Muscle of back (tissue), 11 donors: Measurements from ENCODE around the gene TMEM220. TPM values are rescaled to one million over a fixed set of nuclear protein-coding genes. Genes with fewer than 3 reads are reported as not detected.

Experiments
- DNase-seq, 3 donors: peaks; one replicate each; pipeline versions ENCODE4 v3.0.0 to v3.0.0-alpha.2; 2013
- polyA plus RNA-seq, 10 donors: library from polyadenylated mRNA; unstranded; fragments of 120-200 nt; gene quantifications; one replicate each; pipeline ENCODE4 v1.2.1, GENCODE V29; 2013; ENCODE audit not compliant: insufficient read length in 10 of 10

The TMEM220 gene
- polyA plus RNA-seq, 10 donors = 5.3 to 13.1 (median 9.4) TPM

DNA sequence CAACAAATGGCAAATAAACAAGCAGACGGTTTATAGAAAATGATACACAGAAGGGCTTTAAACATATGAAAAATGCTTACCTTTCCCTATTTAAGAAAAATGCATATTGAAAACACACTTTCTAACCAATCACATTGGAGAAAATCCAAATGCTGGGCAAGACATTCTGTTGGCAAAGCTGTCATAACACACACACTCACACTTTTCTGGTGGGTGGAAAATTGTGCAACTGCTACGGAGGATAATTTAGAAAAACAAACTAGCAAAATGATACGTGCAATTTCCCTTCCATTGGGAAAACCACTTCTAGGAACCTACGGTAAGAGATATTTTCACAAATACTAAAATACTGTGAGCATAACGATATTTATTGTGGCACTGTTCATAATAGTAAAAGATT, 62.9 kb downstream of the TMEM220 start:
- no peak for DNase-seq

DNA sequence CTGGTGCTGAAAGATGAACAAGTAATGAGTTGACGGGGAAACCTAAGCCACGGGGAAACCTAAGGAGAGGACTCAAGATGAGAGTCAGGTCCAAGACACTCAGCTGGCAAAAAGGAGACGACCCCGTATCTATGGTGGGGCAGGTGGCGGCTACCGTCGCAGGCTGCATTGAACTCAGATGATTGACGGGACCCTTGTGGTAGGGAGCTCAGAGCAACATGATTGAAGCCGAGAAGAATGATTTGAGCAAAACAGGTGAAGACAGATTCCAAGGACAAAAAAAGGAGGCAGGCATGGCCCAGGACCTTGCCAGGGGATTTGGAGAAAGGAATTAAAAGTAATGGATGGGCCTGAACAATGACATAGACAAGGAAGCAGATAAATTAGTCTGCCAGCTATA, 65.3 kb downstream of the TMEM220 start:
- DNase-seq = no peak

Other genes starting within 250 kb of the TMEM220 start
- 10 to 100 TPM in 9 of 10 donors, 1 to 10 TPM in 1; 5.4 to 40.2 (median 14.4) TPM for gene MYH1, start 211.5 kb downstream of the TMEM220 start, polyA plus RNA-seq
- gene MYH2, start 180.4 kb downstream of the TMEM220 start, polyA plus RNA-seq = 100 to 1,000 TPM in 2 of 10 donors, 10 to 100 TPM in 8; 16.1 to 124 (median 79.2) TPM
- over 10,000 TPM in 9 of 10 donors, 1,000 to 10,000 TPM in 1; 7,808 to 15,984 (median 12,274) TPM for gene MYH3, start 72.7 kb downstream of the TMEM220 start, polyA plus RNA-seq
- gene SCO1, start 32.5 kb downstream of the TMEM220 start, polyA plus RNA-seq = 10 to 100 TPM; 22.9 to 28.0 (median 26.2) TPM
- 10 to 100 TPM; 15.8 to 21.5 (median 17.9) TPM for gene ADPRM, start 32.4 kb downstream of the TMEM220 start, polyA plus RNA-seq
- gene TMEM238L, start 74.1 kb upstream of the TMEM220 start, polyA plus RNA-seq = under 1 TPM in 4 of 10 donors, not detected in 6; 0.16 to 0.22 (median 0.17) TPM
- under 1 TPM in 7 of 10 donors, not detected in 3; 0.04 to 0.17 (median 0.08) TPM for gene PIRT, start 108.1 kb upstream of the TMEM220 start, polyA plus RNA-seq